Colon (tissue), 2 donors: ENCODE results near the gene FANCL.
"Not testable (repeated sequence)": the region's sequence is repeated elsewhere in the genome, so short reads cannot be mapped to it uniquely, and the experiment has no call there.

Source experiments
- FAIRE-seq: peaks from 2 replicates; lab custom pipeline; 2012; peaks lifted over from hg19 to GRCh38; lab: Jason Lieb, UNC
- donor health status: control.
- donor health status: control.

FANCL gene

DNA sequence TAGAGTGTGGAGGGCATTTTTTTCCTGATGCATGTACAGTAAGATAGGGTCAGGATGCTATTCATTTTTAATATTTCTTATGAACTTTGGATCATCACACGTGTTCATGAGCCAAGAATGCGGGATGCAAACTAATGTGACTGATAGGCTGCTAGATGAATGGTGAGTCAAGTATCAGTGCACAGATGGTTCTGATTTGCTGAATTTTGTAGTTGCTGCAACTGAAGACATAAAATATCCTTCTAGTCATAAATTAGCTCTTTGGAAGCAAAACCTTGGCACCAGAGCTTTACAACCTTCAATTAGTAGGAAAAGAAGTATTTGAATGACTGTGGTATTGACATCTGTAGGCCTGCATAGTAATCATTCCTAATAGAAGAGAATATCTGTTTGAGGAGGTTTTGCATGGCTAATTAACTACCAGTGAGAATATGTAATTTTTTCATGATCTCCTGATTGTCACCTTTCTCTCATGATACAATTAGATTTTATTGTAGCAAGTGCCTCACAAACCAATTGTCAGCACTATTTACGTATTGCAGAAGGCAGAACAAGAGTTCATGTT, 100.5 kb downstream of the FANCL start:
- no peak for FAIRE-seq

DNA sequence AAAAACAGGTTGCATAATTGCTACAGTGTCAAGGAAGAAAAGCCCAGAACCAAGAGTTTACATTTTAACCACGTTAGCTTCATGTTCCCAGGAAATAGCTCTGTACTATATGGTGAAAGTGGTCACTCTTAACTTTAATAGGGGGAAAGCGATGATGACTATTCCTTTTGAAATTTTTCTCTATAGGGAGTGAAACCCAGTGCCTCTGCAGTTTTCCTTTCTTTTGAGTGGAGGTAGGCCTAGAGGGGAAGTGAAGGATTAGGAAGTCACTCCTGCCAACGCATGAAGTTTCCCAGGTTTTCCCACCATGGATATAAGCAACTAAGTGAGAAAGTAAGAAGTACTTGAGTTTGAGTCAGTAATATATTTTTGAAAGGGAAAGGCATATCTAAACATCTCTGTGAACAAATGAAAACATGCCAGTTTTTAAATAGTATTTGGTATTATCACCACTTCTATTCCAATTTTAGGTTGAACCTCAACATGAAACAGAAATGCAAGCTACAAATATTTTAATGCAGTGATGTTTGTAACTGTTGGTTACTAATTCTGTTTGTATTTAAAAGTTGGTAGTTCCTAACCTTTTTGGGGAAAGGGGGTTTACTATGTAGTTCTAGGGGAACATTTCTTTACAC, 102.6 kb downstream of the FANCL start:
- no peak for FAIRE-seq

DNA sequence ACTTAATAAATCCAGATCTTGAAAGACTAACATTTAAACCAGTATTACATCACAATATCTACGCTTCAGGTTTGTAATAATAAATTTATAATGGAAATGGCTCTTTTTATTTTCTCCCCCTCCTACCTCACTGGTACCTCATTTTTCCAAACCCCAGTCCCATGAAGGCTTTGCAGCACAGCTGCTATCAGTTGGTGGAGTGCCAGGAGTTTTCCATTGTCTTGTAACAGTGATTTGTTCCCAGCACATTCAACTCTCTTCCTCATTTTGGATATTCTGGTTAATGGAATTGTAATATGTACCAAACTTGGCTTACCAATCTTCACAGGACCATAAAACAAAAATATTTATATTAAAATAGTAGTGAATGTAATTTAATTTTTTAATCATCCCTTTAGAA, 103.3 kb downstream of the FANCL start:
- FAIRE-seq, result no peak

DNA sequence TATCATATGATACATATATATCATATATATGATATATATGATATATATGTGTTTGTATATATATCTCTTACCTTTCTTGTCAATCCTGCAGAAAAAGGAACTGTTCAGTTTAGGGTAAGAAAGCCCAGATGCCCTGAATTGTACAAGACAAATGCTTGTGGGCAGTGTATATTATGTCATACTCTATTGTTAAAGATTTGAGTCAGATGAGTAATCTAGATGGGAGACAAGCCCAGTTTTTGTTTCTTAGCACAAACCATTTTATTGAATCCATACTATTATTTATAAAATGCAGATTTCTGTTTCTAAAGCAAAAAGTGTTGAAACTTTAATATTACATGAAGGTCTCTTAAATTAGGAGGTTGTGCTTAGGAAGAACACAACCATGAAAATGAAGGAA, 103.9 kb downstream of the FANCL start:
- FAIRE-seq, result no peak

DNA sequence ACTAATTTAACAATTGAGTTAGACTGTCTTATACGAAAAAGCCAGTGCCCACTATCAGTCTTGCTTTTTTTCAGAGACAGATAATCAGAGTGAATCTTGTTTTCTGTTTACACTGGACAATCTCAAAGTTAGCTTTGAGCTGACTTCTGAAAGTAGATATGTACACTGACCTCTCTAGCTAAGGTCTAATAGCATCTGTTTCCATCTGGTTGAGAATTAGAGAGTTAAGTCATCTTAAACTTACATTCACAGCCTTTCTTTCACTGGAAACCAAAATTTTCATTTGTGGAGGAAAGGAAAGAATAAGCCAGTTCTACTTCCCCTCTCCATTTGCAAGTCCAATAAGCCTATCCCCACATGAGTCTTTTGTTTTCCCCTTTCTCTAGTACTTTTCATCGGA, 105.3 kb downstream of the FANCL start:
- no peak for FAIRE-seq

DNA sequence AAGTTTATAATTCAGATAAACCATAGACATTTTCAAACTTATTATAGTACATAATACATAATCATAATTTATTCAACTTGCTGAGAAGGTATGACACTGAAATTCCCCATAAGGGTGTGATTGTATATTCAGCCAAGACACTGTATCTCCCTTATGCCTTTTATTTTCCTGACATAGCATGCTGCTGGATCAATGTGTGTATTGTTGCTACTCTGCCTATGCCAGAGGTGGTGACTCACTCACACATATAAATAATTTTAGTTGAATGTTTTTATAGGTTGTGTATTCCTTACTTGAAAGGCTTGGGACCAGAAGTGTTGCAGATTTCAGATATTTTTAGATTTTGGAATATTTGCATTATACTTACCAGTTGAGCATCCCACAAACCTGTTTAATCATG, 107.7 kb downstream of the FANCL start:
- FAIRE-seq, result no peak

DNA sequence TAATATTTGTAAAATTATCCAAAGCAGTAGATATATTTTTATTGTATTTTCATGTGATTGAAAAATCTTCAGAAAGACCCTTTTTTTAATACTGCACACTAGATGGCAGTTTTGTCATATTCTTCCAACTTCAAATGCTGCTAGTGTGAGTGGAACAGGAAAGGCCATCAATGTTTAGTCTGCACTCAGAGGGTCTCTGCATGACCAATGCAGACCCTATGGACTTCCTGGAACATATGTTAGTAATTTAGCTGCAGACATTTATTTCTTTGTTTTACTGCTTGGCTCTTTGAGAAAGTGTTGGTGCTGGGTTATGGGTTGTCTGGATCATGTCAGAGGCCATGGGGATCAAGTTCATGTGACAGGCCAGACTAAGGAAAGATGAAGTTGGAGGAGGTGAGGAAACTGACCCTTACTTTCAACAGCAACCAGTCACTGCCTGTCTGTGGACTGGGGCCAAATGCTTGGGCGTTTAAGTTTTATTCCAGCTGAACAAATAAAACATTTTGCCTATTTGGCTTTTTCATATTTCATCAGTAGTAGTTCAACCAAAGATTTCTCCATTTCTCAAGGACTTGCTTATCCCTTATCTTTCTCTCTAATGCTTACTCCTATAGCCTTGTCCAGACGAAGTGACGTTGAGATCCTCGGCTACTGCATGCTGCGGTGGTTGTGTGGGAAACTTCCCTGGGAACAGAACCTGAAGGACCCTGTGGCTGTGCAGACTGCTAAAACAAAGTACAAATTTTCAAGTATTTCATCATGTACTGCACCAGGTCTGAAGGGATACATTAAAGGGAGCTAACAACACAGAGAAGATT, 109.7 kb downstream of the FANCL start:
- no peak for FAIRE-seq

DNA sequence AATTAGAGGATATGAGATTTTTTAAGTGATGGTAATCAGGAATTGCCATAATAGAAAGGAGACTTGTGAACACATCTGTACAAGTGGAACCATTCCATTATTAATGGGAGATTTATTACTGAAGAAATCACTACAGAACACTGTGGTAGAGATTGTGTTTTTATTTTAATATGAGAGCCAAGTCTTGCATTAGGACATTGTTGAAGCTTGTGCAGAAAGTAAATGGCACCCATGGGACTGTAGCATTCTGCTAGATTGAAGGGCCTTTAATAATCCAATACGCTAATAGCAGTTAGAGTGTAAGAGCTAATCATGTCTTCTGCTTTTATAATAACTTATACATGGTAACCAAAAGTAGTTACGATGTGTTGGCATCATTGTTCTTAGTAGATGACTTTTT, 110.9 kb downstream of the FANCL start:
- no peak for FAIRE-seq

DNA sequence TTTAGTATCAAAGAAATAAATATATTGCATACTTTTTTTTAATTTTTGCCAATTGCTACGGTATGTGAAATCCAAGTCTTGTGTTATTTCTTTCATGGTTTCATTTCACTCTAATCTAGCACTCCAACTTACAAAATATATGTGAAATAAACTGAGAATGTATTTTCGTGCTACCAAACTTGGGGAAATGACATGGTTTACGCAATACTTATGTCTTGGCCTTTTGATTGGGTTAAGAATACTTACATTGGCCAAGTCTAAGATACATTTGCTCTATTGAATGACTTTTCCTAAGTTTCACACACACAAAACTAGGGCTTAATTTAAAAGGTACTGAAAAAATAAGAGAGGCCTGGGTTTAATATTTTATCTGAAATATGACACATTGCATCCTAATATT, 114.0 kb downstream of the FANCL start:
- no peak for FAIRE-seq

DNA sequence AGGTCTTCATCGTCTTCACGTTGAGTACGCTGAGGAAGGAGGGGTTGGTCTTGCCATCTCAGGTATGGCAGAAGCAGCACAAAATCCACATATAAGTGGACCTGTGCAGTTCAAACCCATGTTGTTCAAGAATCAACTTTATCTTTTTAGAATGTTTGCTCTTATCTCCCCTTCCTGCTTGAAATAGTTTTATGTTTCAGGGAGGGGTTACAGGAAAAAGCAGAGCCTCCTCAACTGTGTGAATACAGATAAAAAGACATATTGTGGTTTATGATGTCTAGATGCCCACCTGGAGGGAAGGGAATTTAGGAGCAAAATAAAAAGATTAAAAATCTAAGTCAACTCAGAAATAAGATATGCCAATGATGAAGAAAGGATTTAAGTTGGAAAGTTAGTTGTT, 118.6 kb downstream of the FANCL start:
- no peak for FAIRE-seq

DNA sequence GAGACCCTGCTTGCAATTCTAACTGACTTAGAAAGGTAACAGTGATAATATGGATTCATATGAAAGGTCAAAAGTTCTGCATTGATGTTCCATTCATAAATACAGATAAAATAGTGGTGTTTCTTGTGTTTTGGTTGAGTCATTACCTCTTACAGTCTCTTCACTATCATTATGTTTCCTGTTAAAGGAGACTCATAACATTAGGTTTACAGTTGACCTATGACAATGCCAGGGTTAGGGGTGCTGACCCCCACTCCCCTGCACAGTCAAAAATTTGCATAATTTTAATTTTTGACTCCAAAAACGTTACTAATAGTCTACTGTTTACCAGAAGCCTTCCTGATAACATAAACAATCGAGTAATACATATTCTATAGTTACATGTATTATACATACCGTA, 119.1 kb downstream of the FANCL start:
- FAIRE-seq, result no peak

DNA sequence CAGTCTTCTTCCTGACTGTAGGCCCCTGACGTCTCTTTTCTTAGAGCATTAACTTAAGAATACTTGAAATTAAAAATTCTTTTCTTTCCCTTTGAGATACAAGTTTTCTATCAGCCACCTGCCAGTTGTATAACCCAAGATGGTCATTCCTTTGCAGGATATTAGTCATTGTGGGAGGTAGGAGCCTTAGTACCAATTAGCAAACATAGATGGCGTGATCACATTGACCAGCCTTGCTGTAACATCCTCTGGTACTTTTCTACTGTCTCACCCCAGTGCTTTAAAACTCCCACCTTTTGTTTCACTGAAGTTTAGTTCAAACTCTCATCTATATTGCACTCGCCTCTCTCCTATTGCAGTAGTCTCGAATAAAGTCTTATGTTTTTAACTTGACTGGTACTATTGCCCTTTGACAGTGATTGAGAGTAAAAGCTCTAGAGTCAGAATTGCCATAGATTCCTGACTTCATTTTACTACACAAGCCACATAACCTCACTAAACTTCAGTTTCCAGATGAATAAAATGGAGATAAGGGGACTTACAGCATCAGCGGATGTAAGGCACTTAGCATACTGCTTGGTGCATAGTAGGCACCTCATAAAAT, 120.4 kb downstream of the FANCL start:
- FAIRE-seq, result no peak

DNA sequence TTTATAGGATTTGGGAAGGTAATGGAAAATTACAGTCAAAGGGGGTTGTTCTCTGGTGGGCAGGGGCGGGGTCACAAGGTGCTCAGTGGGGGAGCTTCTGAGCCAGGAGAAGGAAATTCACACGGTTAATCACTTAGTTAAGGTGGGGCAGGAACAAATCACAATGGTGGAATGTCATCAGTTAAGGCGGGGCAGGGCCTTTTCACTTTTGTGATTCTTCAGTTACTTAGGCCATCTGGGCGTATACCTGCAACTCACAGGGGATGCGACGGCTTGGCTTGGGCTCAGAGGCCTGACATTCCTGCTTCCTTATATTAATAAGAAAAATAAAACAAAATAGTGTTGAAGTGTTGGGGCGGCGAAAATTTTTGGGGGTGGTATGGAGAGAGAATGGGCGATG, 127.6 kb downstream of the FANCL start:
- not testable (repeated sequence) for FAIRE-seq

DNA sequence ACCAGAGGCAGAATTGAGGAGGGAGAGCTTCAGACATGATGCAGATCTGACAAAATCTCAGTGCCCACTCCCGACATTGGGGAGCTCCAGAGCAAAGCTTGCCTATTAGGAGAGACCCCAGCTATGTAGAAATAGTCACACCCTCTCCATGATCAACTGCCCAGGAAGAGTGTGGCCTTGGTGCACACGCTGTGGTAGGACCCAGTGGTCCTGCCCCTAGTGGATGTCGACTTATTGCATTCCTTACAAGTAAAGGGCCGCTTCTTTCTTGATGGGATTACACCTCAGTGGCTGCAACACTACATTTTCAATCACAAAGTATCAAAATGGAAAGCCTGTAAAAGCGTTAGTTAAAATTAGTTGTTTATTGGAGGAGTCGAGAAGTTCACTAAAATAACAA, 130.4 kb downstream of the FANCL start:
- no peak for FAIRE-seq

DNA sequence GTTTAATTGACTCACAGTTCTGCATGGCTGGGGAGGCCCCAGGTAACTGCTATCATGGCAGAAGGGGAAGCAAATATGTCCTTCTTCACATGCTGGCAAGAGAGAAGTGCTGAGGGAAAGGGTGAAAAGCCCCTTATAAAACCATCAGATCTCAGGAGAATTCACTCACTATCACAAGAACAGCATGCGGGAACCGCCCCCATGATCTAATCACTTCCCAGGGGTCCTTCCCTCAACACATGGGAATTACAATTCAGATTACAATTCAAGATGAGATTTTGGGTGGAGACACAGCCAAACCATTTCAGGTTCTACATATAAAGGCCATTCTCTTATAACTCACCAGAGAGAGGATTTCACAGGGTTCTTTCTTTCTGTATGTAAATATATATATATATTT, 131.6 kb downstream of the FANCL start:
- FAIRE-seq, result no peak
